Inflammatory macrophage (primary cell): ENCODE data around the gene MX2.
"Not testable (repeated sequence)": the region's sequence is repeated elsewhere in the genome, so short reads cannot be mapped to it uniquely, and the experiment has no call there.

Experiments used
- DNase-seq, 2 donors: peaks; one replicate each; pipeline ENCODE4 v3.0.0-alpha.2; 2020 to 2022

The MX2 gene

DNA sequence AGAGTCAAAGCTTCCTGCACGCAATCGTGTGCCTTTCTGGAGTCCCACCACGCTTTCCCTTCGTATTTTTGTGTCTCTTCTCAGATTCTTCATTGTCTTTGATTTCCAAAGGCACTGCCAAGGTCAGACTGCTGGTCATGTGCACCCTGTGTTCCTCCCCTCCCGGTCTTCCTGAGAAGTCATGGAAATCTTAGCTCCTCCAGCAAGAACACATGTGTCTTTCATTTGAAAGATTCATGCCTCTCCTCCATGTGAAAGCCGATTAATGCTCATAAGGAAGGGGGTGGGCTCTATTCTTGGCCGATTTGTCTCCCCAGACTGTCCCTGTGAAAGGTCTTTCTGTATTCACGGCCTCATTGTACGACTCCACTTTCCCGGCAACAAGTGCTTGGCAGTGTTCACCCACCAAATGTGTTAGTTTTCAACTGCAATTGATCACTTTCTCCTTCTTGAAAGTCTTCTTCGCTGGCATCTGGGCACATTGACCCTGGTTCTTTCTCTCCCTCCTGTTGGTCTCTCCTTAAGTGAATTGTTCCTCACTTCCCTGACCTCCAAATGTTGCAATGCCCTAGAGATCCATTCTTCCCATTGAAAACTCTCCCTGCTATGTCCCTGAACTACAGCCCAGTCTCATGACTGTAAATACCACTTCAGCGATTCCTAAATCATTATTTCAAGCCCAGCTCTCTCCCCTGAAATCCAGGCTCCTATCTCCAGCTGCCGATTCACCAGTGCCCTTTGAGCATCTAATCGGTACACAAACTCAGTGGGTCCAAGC, 25.4 kb downstream of the MX2 start:
- DNase-seq = no peak

DNA sequence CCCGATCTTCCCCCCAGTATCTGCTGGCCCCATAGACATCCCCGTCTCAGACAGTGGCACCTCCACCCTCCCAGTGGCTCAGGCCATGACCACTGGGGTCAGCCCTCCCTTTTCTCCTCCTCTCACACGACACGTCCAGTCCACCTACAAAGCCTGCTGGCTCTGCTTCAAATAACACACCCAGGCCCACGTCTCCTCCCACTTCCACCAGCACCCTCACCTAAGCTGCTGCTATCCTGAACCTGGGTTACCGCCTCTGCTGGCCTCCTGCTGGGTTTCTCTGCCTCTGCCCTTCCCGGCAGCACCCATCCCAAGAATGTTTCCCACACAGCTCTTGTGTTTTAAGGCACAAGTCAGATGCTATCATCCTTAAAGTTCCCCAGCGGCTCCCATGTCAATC, 26.0 kb downstream of the MX2 start:
- DNase-seq = no peak

DNA sequence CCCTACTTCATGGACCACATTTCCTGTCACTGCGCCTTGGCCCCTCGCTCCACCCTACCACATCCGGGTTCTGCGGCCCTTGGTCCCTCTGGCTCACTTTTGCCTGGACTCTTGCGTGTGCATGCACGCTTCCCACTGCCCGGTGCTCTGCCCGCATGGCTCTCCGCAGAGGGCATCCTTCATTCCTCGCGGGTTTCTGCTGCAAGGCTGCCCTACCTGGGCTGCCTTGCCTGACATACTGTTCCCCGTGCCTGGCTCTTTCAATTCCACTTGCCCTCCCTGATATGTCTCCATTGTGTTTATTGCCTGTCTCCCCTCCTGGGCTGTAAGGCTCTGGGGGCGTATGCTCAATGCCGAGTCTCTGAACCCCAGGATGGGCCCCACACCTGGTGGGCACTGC, 26.4 kb downstream of the MX2 start:
- DNase-seq = no peak

DNA sequence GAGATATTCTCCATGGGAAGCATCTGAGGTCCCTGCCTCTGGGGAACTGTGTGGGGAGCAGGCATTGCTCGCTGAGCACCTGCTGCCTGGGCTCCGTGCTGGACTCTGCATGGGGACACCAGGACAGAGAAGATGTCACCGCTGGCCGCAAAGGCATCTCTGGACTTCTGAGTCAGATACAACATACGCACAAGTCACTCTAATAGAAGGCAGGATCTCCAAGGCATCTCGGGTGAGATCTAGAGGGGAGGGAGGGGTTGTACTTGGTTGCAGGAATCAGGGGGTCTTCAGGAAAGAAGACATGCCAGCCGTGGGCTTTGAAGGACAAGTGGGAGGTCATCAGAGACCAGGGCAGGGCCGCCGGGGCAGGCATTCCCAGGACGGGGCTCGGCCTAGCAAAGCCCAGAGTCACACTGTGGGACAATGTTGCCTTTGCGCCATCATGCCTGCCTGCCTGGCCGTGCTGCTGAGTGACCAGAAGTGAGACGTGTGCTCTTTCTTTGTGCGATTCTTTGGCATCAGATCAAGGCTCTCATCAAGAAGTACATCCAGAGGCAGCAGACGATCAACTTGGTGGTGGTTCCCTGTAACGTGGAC, 28.3 kb downstream of the MX2 start:
- DNase-seq = no peak

DNA sequence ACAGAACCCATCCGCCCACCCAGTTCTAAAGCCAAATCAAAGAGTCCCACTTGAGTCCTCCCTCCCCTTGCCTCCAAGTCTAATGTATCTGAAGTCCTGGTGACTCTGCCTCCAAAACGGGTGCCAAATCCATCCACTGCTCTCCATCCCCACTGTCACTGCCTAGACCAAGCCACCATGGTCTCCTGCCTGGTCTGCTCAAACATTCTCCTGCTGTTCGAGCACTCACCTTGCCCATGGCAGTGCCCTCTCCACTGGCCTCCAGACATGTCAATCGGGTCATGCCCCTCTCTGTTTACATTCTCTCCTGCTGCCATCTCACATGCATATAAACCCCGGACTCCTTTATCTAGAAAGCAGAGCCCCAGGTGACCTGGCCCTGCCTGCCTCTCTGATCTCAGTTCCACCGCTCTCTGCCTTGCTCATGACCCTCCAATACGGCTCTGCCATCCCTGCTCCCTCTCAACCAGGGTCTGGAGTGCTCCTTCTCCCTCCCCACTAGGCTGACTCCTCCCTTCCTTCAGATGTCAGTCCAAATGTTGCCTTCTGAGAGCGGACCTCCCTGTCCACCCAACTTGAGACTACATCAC, 32.1 kb downstream of the MX2 start:
- no peak for DNase-seq

DNA sequence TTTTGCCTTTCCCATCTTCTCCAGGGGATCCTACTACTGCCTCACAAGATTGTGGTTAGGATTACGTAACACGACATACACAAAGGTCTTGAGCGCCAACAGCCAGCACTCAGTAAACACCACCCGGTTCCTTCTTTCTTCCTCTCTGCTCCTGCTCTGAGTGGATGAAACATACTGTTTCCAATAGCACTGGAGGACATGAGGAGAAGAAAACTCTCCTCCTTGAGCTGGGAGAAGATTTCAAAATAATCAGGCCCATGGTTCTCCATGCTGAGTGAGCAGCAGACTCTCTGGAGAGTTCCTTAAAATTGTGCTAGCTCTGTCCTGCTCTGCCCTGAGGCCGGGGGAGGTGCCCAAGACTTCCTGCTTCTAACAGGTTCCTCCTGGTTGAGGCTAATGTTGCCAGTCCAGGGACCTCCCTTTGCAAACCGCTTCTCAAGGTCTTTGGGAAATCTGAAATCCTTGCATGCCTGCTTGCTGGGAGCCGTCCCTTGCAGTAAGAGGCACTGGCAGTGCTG, 34.8 kb downstream of the MX2 start:
- DNase-seq = peak; percentile 87 to 92

DNA sequence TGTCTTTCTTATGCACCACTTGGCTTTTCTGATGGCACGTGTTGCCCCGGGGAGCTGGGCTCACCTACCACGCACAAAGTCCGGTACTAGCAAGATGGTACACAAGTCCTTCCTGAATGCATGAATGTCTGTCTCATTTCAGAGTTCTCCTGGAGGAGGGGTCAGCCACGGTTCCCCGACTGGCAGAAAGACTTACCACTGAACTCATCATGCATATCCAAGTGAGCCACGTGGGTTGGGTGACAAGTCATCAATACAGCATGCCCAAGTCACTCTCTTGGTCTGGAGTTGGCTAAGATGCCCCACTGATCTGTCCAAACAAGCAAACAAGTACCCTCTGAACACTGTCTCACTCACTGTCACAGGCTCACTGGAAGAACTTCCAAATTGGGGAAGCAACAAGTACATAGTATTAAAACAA, 35.7 kb downstream of the MX2 start:
- DNase-seq = peak; percentile 72 to 73

DNA sequence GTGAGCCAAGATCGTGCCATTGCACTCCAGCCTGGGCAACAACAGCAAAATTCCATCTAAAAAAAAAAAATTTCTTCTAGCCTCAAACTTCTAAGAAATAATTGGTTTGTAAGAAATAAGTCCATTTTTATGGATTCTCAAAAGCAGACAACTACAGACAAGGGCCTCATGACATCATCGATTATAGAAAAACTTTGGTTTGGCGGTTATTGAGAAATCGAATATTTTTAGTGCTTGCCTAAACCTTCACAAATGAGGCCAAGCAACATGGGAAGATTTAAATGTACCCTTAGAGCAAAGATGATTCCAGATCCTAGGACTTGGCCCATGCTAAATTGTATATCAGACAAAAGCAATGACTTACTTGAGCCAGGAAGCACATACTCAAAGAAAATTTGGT, 36.4 kb downstream of the MX2 start:
- DNase-seq = no peak

DNA sequence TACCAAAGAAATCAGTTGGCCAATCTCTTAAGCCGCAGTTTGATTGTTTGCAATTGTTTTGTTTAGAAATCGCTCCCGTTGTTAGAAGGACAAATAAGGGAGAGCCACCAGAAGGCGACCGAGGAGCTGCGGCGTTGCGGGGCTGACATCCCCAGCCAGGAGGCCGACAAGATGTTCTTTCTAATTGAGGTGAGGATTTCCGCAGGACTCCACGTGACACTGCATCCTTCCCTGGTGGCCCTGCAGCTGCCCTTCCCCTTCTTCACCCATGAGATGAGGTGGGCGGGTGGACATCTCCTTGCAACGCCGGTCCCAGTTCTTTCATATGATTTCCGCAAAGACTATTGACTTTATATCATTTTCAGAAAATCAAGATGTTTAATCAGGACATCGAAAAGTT, 37.0 kb downstream of the MX2 start:
- peak in 1 of 2 donors; percentile 36 for DNase-seq

DNA sequence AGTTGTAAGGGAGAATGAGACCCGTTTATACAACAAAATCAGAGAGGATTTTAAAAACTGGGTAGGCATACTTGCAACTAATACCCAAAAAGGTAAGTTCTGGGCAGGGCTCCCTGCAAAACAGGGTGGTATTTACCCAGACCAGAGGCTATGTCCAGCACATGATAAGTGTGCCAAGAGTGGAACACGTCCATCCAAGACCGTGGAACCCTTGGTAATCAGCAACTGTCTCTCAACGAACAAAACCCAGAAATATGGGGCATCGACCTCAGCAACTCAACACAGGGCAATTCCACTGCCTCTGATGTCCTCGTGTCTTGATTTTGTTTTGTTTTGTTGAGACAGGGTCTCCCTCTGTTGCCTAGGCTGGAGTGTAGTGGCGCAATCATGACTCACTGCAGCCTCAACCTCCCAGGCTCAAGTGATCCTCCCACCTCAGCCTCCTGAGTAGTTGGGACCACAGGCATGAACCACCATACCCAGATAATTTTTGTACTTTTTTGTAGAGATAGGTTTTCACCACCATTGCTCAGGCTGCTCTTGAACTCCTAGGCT, 37.5 kb downstream of the MX2 start:
- no peak for DNase-seq

DNA sequence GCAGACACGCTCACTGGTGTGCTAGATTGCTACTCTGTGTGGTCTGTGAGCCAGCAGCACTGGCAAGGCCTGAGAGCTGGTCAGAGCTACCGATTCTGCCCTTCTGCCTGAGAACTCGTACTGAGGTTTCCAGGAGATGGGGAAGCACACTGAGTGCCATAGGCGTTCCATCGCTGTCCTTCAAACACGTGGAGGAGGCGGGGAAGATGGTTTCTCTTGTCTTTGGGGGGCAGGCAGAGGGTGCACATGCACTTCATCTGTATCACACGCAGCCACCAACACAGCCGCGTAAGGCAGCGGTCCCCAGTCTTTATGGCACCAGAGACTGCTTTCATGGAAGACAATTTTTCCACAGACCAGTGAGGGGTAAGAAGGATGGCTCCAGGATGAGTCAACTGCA, 40.4 kb downstream of the MX2 start:
- no peak for DNase-seq

DNA sequence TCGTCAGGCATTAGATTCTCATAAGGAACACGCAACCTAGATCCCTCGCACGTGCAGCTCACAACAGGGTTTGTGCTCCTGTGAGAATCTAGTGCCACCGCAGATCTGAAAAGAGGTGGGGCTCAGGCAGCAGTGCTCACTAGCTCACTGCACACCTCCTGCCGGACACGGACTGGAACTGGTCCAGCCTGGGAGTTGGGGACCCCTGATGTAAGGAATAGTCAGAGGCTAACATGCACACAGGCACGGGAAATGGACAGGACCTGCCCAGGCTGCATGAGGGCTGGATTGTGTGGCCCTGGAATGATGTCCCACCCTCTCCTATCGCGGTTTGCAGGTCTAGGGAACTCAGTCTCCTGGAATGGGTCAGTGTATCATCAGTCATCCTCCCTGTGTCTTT, 41.0 kb downstream of the MX2 start:
- no peak for DNase-seq

DNA sequence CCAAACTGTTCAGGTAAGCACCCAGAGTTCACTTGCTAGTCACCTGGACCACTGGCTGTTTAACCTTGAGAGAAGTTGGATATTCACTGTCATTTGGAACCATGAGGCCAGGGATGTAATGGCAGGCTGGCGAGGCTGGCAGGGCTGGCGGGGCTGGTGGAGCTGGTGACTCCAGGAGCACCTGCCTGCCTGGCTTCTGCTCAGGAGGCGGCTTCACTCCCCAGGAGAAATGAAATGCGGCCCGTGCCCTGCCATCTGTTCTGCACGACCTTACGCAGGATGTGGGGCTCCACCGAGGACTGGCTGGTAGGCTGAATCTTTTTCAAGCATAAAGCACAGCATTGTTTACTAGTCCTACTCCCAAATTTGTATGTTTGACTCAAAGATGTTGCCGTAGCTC, 41.5 kb downstream of the MX2 start:
- DNase-seq = no peak

DNA sequence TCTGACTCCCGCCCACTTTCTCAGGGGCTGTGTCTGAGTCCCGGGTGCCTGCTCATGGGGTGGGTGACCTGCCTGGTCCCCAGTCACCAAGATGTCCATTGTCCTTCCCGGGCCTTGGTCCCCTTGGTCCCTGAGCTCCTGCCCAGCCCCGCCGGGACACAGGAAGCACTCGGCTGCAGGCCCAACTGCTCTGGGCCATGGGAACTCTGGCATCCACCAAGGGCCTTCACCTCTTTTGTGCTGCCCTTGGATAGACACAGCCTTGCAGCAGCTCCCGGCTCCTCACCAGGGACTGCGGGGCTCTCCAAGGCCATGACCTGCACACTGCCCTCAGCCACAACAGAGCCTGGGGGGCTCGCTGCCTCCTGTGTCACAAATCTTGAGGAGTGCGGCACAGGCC, 42.1 kb downstream of the MX2 start:
- DNase-seq = no peak

DNA sequence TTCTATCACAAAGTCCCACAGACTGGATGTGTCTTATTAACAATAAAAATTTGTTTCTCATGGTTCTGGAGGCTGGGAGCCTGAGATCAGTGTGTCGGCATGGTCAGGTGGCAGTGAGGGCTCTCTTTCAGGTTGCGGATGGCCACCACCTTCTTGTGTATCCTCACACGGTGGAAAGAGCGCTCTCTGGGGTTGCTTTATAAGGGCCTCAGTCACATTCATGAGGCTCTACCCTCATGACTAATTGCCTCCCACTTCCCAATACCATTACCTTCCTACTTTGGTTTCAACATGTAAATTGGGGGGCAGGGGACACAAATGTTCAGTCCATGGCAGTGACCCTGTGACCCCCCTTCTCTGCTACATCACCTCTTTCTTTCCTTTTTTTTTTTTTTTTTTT, 43.5 kb downstream of the MX2 start:
- DNase-seq = peak; percentile 37 to 55

DNA sequence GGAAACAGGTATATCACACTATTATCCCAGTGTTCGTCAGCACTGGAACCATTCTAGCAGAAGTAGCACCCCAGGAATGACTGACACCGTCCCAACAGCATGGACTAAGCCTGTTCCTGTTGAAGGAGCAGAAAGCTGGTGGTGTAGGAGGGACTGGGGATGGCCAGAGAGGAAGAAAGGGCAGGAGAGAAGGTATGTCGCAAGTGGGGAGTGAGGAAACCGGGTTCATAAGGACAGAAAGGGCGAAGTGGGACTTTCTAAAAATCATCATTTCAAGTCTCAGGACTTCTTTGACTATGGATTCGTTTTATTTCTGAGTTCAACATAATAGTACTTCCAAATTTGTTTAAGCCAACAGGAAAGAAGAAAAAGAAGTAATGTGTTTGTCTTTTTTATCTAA, 44.5 kb downstream of the MX2 start:
- DNase-seq = peak; percentile 87 to 92

DNA sequence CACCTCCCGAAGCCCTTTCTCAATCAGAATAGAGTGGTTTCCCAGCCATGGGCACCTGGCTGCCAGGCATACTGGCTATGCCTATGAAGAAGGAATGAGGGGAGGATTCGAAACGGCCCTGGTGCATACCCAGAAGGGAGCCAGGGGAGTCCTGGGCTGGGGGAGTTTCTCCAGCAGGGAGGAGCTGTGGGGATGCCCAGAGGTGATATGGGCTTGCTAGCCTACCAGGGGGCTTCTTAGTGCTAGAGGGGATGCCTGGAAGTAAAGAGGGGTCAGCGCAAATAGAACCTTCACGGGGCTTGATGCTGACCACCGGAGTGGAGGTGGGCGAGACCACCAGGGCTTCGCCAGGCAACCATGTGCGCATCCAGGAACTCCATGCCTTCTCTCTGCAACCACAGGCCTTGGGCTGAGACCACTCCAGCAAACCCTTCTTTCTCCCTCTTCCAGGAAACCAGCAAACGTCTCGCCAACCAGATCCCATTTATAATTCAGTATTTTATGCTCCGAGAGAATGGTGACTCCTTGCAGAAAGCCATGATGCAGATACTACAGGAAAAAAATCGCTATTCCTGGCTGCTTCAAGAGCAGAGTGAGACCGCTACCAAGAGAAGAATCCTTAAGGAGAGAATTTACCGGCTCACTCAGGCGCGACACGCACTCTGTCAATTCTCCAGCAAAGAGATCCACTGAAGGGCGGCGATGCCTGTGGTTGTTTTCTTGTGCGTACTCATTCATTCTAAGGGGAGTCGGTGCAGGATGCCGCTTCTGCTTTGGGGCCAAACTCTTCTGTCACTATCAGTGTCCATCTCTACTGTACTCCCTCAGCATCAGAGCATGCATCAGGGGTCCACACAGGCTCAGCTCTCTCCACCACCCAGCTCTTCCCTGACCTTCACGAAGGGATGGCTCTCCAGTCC, 46.0 kb downstream of the MX2 start:
- no peak for DNase-seq

DNA sequence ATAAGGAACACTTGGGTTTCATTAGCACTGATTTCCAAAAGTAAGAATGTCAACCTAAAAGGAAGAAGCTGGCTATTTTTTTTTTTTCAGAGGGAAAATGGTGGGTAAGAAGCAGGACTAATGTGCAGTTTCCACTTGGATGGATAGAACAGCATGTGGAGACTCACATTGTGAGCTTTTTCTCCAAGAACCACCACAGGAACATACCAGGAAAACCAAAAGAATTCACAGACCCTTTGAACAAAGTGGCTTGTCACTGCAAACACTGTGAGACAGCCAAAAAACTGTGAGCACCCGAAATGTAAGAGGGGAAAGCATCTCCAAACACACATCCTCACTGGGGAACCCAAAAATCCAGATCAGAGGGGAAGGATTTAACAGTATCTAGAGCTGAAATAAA, 48.5 kb downstream of the MX2 start:
- DNase-seq = no peak

DNA sequence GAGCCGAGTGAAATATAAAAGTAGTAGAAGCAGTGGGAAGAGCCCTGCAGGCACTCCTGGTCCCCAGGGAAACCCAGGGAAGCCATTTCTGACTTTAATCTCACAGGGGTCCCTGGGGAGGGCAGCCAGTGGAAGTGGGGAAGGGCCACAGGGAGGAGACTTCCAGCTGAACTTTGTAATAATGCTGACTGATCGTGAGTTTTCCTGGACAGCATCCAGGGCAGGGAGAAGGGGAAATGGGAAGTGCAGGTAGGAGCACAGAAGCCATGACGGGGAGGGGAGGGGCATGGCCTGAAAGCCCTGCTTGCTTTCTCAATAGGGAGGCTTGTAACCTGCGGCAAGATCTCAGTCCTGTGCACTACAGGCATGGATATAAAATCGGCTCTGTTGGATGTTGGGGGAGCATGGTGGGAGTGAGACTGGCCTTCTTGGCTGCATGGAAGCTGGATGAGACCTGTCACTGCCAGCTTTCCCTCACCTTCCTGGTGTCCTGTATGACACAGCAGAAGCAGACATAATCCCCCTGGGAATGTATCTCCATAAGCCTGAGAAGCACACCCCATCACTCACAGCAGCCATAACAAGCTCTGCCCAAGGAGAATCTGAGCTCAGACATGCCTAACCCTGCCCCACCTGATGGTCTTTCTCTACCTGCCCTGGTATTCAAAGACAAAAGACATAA, 49.1 kb downstream of the MX2 start:
- no peak for DNase-seq

DNA sequence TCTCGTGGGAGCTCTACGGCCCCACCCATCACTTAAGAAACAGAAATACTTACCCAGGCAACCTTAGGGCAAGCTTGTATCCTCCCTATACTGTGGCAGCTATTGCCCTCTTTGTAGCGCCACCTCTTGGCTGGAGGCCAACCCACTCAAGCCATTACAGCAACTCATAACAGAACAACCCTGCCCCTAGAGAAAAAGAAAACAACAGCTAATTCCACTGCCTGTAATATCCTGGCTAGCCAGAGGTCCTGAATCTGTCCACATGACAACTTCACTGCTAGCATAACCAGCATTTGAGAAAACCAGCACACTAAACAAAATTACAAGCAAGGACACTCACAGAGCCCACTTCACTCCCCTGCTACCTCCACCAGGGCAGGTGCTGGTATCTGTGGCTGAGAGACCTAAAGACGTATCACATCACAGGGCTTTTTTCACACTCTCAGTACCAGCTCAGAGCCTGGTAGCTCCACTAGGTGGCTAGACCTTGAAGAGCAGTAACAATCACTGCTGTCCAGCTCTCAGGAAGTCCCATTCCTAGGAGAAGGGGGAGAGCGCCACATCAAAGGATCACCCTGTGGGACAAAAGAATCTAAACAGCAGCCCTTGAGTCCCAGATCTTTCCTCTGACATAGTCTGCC, 49.7 kb downstream of the MX2 start:
- DNase-seq = peak; percentile 35

DNA sequence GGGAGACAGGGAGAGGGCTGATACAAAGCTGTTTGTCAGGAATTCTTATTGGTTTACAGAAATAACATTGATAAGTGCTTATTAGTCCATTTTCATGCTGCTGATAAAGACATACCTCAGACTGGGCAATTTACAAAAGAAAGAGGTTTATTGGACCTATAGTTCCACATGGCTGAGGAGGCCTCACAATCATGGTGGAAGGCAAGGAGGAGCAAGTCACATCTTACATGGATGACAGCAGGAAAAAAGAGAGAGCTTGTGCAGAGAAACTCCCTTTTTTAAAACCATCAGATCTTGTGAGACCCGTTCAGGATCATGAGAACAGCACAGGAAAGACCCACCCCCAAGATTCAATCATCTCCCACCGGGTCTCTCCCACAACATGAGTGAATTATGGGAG, 55.7 kb downstream of the MX2 start:
- not testable (repeated sequence) for DNase-seq
